HG02852 (cell line): Measurements from ENCODE around the gene C2orf92.
A peak's percentile ranks its signal among the peaks of the same experiment; 100 is the strongest.
"Not testable (repeated sequence)": the region's sequence is repeated elsewhere in the genome, so short reads cannot be mapped to it uniquely, and the experiment has no call there.

Experiments
- ATAC-seq: cut with Tn5 transposase; IDR thresholded peaks from one replicate; pipeline ENCODE4 v1.9.1; 2021; ENCODE audit warnings: mild to moderate bottlenecking, moderate library complexity; ENCODE audit not compliant: unreplicated experiment

The C2orf92 gene

DNA sequence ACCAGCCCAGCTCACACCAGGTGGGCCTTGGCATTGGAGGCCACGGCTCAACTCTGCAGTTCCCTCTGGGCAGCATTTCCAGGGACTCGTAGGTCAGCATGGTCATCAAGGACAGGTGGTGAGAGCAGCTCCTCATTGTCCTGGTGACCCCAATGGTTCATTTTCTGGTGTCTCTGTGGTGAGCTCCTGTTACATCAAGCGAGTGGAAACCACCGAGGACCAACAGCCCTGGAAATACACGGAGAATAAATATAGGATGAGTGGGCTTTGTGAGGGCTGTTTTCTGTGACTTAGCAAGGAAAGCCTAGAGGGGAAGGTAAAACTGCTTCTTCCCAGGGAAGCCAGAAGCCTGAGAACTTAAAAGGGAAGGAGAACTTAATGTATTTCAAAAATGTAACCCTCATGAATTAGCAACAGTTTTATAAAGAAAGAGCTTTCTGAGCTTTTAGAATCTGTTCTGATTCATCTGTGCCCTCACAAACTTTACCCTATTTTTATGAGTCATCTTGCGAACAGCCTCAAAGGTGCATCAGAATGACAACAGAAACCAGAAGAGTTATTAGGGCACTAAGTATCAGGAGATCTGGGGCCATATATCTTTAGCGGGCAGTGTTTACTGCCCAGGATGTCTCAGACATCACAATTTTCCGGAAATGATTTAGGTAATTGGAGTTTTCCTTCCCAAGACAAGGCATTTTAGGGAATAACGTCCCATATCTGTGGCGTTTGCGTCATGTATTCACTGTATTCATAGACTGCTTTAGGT is 18.7 kb downstream of the C2orf92 start:
- ATAC-seq, result no peak

GRCh38 chr2:97691166-97691565 is 21.7 kb downstream of the C2orf92 start:
- no peak for ATAC-seq

GRCh38 chr2:97693476-97693875 is 24.0 kb downstream of the C2orf92 start:
- no peak for ATAC-seq

DNA sequence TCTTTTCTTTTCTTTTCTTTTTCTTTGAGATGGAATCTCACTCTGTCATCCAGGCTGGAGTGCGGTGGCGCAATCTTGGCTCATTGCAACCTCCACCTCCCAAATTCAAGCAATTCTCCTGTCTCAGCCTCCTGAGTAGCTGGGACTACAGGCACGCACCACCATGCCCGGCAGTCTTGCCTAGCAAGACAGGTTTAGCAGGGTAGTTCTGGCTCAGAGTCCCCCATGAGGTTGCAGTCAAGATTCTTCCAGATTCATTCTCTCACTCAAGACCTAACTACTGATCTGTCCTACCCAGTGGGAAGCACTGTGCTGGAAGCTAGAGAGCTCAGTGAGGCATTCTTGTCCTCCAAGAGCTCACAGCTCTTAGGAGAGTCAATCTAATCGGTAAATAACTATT is 26.2 kb downstream of the C2orf92 start:
- no peak for ATAC-seq

DNA sequence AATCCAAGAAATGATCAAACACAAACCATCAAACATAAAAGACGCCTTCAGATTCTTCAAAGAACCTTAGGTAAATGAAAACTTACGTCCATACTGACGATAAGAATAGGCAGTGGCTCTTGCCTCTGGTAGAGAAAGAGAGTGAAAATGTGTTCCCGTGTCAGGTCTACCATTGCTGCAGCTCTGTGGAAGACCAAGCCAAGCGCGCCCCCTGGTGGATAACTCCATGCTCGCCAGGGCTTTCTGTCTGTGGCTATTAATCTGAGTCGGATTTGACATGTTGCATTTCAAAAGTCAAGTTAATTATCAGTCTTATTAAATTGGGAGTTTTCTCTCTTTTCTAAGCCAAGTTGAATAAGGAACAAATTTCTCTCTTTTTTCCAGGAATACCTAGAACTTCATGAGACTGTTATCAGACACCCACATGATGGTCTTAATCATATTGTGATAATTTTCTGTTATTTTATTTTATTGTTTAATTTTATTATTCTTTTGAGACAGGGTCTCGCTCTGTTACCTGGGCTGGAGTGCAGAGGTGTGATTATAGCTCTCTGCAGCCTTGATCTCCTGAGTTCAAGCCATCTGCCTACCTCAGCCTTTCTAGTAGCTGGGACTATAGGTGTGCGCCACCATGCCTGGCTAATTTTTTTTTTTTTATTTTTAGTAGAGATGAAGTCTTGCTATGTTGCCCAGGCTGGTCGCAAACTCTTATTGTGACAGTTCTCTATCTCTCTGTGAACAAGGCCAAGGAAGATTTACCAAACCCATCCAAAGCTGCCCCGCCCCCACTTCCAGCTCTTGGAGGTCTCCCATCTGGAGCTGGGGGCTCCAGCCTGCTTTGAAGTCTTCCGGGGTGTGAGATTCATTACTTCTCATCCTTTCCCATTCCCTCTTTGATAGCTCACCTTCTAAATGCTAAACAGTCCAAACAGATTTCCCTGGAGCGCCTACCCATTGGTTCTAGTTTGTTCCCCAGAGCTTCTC is 28.0 kb downstream of the C2orf92 start:
- peak; percentile 67 for ATAC-seq

GRCh38 chr2:97698530-97698929 is 29.0 kb downstream of the C2orf92 start:
- ATAC-seq, result no peak

DNA sequence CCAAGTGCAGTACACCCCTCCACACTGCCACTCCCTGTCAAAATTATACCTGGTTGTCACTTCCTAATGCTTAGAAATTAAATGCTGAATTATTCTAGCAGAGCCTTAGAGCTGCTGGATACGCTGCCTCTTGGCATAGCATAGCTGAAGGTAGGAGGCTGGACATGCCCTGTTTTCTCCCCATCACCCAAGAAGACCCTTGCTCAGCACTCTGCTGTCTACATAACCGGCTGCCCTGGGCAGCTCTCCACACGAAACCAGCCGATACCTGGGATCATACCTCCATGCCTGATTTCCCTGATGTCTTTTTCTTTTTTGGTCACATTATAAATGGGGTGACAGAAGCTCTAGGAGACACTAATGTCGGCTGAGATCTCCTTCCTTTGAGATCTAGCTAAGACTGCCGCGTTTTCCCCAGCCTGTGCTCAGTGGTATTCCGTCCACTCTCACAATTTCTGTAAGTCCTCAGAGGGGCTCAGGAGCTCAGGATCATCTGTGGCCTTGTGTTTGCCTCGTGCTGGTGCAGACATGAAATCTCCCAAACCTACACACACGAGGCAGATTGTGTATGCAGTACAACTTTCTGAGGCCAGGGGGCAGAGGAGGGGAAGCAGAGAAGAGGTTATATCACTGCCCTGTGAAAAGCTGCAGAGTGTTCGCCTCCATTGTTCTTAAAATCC is 30.4 kb downstream of the C2orf92 start:
- ATAC-seq, result no peak

GRCh38 chr2:97701186-97701585 is 31.7 kb downstream of the C2orf92 start:
- no peak for ATAC-seq

GRCh38 chr2:97701851-97702465 is 32.4 kb downstream of the C2orf92 start:
- no peak for ATAC-seq

DNA sequence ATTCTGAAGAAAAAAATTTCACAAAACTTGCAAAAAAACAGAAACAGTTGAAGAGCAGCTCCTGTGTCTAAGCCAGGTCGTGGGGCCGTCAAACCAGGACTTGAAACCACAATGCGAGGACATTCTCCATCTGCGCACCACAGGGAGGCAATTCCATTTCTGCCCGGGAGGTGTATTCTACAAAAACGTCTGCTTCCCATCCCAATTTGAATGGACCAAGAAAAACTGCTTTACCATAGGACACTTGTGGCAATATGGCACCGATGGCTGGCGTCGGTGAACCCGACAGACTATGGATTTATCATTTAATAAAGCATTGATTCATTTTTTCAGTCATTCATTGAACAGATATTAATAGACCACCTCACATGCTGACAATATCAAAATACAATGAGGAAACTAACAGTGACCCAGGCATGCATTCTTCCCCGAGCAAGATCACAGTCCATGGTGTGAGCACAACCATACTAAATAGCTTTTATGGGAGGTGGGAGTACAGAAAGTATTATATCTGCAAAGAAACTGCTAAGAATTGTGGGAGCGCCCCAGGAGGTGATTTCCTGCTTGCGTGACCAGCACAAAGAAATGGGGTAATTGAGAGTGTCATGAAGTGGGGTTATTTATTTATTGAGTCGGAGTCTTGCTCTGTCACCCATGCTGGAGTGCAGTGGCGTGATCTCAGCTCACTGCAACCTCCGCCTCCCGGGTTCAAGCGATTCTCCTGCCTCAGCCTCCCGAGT is 33.4 kb downstream of the C2orf92 start:
- no peak for ATAC-seq

- no peak for ATAC-seq
Measured at GRCh38 chr2:97703741-97704140, 34.2 kb downstream of the C2orf92 start.

GRCh38 chr2:97704989-97705388 is 35.5 kb downstream of the C2orf92 start:
- ATAC-seq, result no peak

DNA sequence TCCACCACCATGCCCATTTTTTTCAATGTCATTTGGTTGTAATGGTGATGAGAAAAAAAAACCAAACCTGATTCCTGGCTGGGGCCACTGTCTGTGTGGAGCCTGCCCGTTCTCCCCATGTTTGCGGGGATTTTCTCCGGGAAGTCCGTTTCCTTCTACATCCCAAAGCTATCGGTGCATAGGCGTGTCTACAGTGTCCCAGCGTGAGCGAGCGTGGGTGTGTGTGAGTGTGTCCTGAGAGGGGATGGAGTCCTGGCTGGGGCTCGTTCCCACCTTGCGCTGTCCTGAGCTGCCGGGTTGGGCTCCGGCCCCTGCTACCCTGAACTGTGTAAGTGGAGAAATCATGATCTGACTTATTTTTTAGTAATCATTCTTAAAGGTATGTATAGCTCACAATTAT is 36.6 kb downstream of the C2orf92 start:
- ATAC-seq, result no peak

DNA sequence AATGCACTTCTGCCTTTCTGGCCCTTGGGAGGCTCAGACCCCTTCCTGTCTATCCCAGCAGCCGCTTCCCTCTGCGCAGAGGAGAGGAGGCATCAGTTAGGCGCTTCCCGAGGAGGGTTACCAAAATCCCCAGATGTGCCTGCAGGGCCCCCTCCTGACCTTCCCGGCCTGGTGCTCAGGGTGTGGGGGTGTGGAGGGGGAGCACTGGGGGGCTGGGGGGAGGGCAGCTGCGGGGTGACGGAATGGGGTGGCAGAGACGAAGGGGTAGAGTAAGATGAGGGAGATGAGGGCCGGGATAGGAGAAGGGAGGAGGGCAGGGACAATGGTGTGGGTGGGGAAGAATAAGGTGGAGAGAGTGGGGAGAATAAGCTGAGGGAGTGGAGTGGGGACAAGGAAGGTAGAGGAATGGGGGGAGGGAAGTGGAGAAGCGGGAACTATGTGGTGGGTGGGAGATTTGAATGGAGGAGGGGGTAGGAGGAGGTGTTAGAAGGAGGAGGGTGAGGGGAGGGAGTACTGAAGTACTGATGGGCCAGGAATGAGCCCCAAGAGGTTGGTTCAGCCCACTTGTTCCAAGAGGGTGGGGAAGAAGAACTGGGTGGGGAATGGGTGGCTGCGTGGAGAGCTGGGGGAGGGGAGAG is 37.3 kb downstream of the C2orf92 start:
- no peak for ATAC-seq

GRCh38 chr2:97707362-97708047 is 38.0 kb downstream of the C2orf92 start:
- no peak for ATAC-seq

DNA sequence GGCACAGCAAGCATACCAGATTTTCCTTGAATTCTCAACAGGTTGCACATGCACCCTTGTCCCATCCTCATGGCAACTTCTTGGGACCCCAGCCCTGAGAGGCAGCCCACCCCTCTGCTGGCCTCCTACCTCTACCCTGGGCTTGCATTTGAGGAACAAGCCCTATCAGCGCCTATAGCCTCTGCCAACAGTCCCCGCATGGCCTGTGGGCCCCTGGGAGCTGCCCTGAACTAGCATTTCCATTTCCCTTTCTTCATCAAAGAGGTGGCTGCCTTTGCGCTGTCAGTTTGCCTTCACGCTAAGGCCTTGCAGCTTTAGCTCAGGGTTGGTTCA is 38.5 kb downstream of the C2orf92 start:
- no peak for ATAC-seq

- no peak for ATAC-seq
Measured at GRCh38 chr2:97708608-97709007, 39.1 kb downstream of the C2orf92 start.

DNA sequence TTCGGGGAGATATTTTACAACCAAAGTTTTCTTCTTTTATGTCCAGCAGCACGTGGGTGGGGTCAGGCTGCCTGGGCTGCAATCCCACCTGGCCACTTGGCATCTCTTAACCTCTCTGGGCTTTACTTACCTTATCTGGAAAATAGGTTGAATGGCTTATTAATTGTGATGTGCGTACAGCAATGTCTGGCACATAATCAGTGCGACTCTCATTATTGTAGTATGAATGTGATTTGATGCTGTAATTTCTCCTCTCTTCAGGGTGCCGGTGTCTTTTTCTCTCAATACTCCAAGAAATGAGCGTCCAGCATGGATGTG is 41.8 kb downstream of the C2orf92 start:
- no peak for ATAC-seq

GRCh38 chr2:97712175-97712574 is 42.7 kb downstream of the C2orf92 start:
- not testable (repeated sequence) for ATAC-seq
